Mesenchymal stem cell (in vitro differentiated cells and primary cell): Measurements from ENCODE around the gene ACTR6.
"Not testable (repeated sequence)": the region's sequence is repeated elsewhere in the genome, so short reads cannot be mapped to it uniquely, and the experiment has no call there.

Source experiments
- DNase-seq: peaks from one replicate; pipeline ENCODE4 v3.0.0-alpha.2; 2013
- H2AFZ ChIP-seq: one replicate; pipeline ENCODE4 v1.6.1; 2013; ENCODE audit warnings: low read depth, mild to moderate bottlenecking, control low read depth, inconsistent platforms, low read length, moderate library complexity
- H2AK5ac ChIP-seq: 2 replicates; pipeline ENCODE4 v1.6.1; 2013; ENCODE audit warnings: low read length, moderate library complexity, mild to moderate bottlenecking, inconsistent platforms; ENCODE audit not compliant: severe bottlenecking
- H2BK120ac ChIP-seq: one replicate; pipeline ENCODE4 v1.6.1; 2013; ENCODE audit warnings: low read depth, mild to moderate bottlenecking, inconsistent platforms, low read length, moderate library complexity
- H2BK12ac ChIP-seq, 2 experiments: one replicate each; pipeline ENCODE4 v1.6.1; 2013; ENCODE audit warnings: inconsistent platforms in 2 of 2, low read length in 2 of 2, mild to moderate bottlenecking in 2 of 2, moderate library complexity in 2 of 2, control low read depth in 1 of 2
- H2BK15ac ChIP-seq: one replicate; pipeline ENCODE4 v1.6.1; 2013; ENCODE audit warnings: mild to moderate bottlenecking, low read depth, inconsistent platforms; ENCODE audit not compliant: poor library complexity, severe bottlenecking
- H2BK5ac ChIP-seq: 2 replicates; pipeline ENCODE4 v1.6.1; 2013; ENCODE audit warnings: low read depth, mild to moderate bottlenecking, low read length, control low read depth, inconsistent platforms; ENCODE audit not compliant: poor library complexity, severe bottlenecking
- H3K14ac ChIP-seq, 2 experiments: one replicate each; pipeline ENCODE4 v1.6.1; 2013; ENCODE audit warnings: inconsistent platforms in 2 of 2, low read length in 2 of 2, control low read depth in 1 of 2, mild to moderate bottlenecking in 1 of 2, moderate library complexity in 1 of 2
- H3K18ac ChIP-seq, 2 experiments: one replicate each; pipeline ENCODE4 v1.6.1; 2013; ENCODE audit warnings: inconsistent platforms in 2 of 2, low read length in 2 of 2, control low read depth in 1 of 2, low read depth in 1 of 2, mild to moderate bottlenecking in 1 of 2
- H3K23ac ChIP-seq, 2 experiments: one replicate each; pipeline ENCODE4 v1.6.1; 2013; ENCODE audit warnings: inconsistent platforms in 2 of 2, low read length in 2 of 2, mild to moderate bottlenecking in 2 of 2, moderate library complexity in 2 of 2, control low read depth in 1 of 2
- H3K27ac ChIP-seq: 2 replicates; pipeline ENCODE4 v1.5.1; 2013; ENCODE audit warnings: mild to moderate bottlenecking, moderate library complexity, low read length, control low read depth, inconsistent platforms; ENCODE audit not compliant: poor library complexity, severe bottlenecking
- H3K27me3 ChIP-seq, 2 experiments: 2 replicates each; pipeline versions ENCODE4 v1.6.1 to v1.7.0; 2013; ENCODE audit warnings: low read length in 2 of 2, mild to moderate bottlenecking in 2 of 2, moderate library complexity in 2 of 2, control low read depth in 1 of 2, inconsistent platforms in 1 of 2; ENCODE audit not compliant: control insufficient read depth in 1 of 2, insufficient read depth in 1 of 2
- H3K36me3 ChIP-seq, 2 experiments: 2 replicates each; pipeline versions ENCODE4 v1.6.1 to v1.7.0; 2013; ENCODE audit warnings: low read length in 2 of 2, control low read depth in 1 of 2, inconsistent platforms in 1 of 2, low read depth in 1 of 2, mild to moderate bottlenecking in 1 of 2; ENCODE audit not compliant: insufficient read depth in 2 of 2, control insufficient read depth in 1 of 2
- H3K4ac ChIP-seq, 2 experiments: one replicate each; pipeline ENCODE4 v1.6.1; 2013; ENCODE audit warnings: inconsistent platforms in 2 of 2, low read length in 2 of 2, mild to moderate bottlenecking in 2 of 2, moderate library complexity in 2 of 2, control low read depth in 1 of 2, low read depth in 1 of 2
- H3K4me1 ChIP-seq: 2 replicates; pipeline ENCODE4 v1.6.1; 2013; ENCODE audit warnings: low read depth, low read length, control low read depth; ENCODE audit not compliant: control insufficient read depth, insufficient read depth
- H3K4me2 ChIP-seq: 2 replicates; pipeline ENCODE4 v1.6.1; 2013; ENCODE audit warnings: low read length, mild to moderate bottlenecking, inconsistent platforms; ENCODE audit not compliant: poor library complexity, severe bottlenecking
- H3K4me3 ChIP-seq, 2 experiments: 2 replicates each; pipeline versions ENCODE4 v1.5.1 to v1.7.0; 2013; ENCODE audit warnings: low read length in 2 of 2, mild to moderate bottlenecking in 2 of 2, control low read depth in 1 of 2, low read depth in 1 of 2; ENCODE audit not compliant: insufficient read depth in 1 of 2
- H3K79me1 ChIP-seq: replicated peaks from 2 replicates; pipeline ENCODE4 v1.6.1; 2013; ENCODE audit warnings: mild to moderate bottlenecking, control low read depth, low read length, inconsistent platforms; ENCODE audit not compliant: poor library complexity, severe bottlenecking
- H3K9ac ChIP-seq: 2 replicates; pipeline ENCODE4 v1.7.0; 2013; ENCODE audit warnings: mild to moderate bottlenecking, low read length, moderate library complexity
- H3K9me3 ChIP-seq: 2 replicates; pipeline ENCODE4 v1.7.0; 2013; ENCODE audit warnings: mild to moderate bottlenecking, low read length; ENCODE audit not compliant: control insufficient read depth
- H4K8ac ChIP-seq: one replicate; pipeline ENCODE4 v1.6.1; 2013; ENCODE audit warnings: inconsistent platforms, mild to moderate bottlenecking, low read length, moderate library complexity
- H4K91ac ChIP-seq: one replicate; pipeline ENCODE4 v1.6.1; 2013; ENCODE audit warnings: mild to moderate bottlenecking, low read length, inconsistent platforms
- WGBS: methylation state at CpG from one replicate; pipeline ENCODE4 v1.1.7; 2013; ENCODE audit warnings: mixed read lengths; 5-methylcytosine and 5-hydroxymethylcytosine counted together

ACTR6 gene

GRCh38 chr12:100221523-100221922, 20.9 kb downstream of the ACTR6 start:
- no peaks in the 10 kb centered on the region for H3K79me1 ChIP-seq
- H3K27ac ChIP-seq = no peak overlapping the region
- no peak overlapping the region for H2BK15ac ChIP-seq
- H3K4me3 ChIP-seq = no peak overlapping the region
- no peak overlapping the region for H2AFZ ChIP-seq
- H3K4me1 ChIP-seq = no peaks in the 10 kb centered on the region
- H2AK5ac ChIP-seq = no peak overlapping the region
- no peak overlapping the region for H3K18ac ChIP-seq
- H3K9ac ChIP-seq = no peak overlapping the region
- H4K91ac ChIP-seq = no peak overlapping the region
- H2BK12ac ChIP-seq = no peak overlapping the region
- H2BK5ac ChIP-seq = no peak overlapping the region
- no peak overlapping the region for H3K14ac ChIP-seq
- no peaks in the 10 kb centered on the region for H3K9me3 ChIP-seq
- H4K8ac ChIP-seq = no peak overlapping the region
- WGBS = 96% methylated on average over 2 of the region's 3 CpGs
- no peaks in the 10 kb centered on the region for H3K27me3 ChIP-seq
- no peak overlapping the region for H3K4ac ChIP-seq
- no peak overlapping the region for H3K23ac ChIP-seq
- H2BK120ac ChIP-seq = no peak overlapping the region
- no peak for DNase-seq
- no peak overlapping the region for H3K4me2 ChIP-seq
- H3K36me3 ChIP-seq = peaks cover 9 to 75% of the 10 kb centered on the region in 2 experiments

- not testable (repeated sequence) for H3K9ac ChIP-seq
Measured at GRCh38 chr12:100222173-100222572, 21.6 kb downstream of the ACTR6 start.

GRCh38 chr12:100225491-100225890, 24.9 kb downstream of the ACTR6 start:
- Histone ChIP-seq H3K9me3 (no peaks in the 10 kb centered on the region), H2AK5ac (no peak overlapping the region)

More at GRCh38 chr12:100222173-100222572, 21.6 kb downstream of the ACTR6 start:
- not testable (repeated sequence) for H3K4me3 ChIP-seq, H3K23ac ChIP-seq, H3K9me3 ChIP-seq, H3K18ac ChIP-seq, H3K4me2 ChIP-seq, H2BK12ac ChIP-seq, H3K79me1 ChIP-seq, H4K91ac ChIP-seq, H2BK5ac ChIP-seq, H2BK15ac ChIP-seq, H2AK5ac ChIP-seq, H3K14ac ChIP-seq, DNase-seq, H3K27ac ChIP-seq, H2AFZ ChIP-seq, H2BK120ac ChIP-seq, H3K4ac ChIP-seq, H4K8ac ChIP-seq, H3K27me3 ChIP-seq, H3K4me1 ChIP-seq
- peaks cover 9 to 71% of the 10 kb centered on the region in 2 experiments for H3K36me3 ChIP-seq
- 94% methylated on average over 5 of the region's 6 CpGs for WGBS

GRCh38 chr12:100229036-100229635, 28.5 kb downstream of the ACTR6 start:
- Histone ChIP-seq H2BK120ac (no peak overlapping the region), H3K36me3 (peaks cover 0 to 12% of the 10 kb centered on the region in 2 experiments), H4K91ac (no peak overlapping the region), H2BK15ac (no peak overlapping the region), H3K18ac (no peak overlapping the region), H4K8ac (no peak overlapping the region), H3K79me1 (no peaks in the 10 kb centered on the region), H3K14ac (no peak overlapping the region), H2AFZ (no peak overlapping the region), H2BK12ac (no peak overlapping the region), H3K4me1 (no peaks in the 10 kb centered on the region), H3K23ac (no peak overlapping the region), H3K27me3 (no peaks in the 10 kb centered on the region), H2BK5ac (no peak overlapping the region), H3K4me2 (no peak overlapping the region), H3K4ac (no peak overlapping the region), H3K9me3 (no peaks in the 10 kb centered on the region), H2AK5ac (no peak overlapping the region), H3K9ac (no peak overlapping the region), H3K4me3 (no peak overlapping the region), H3K27ac (no peak overlapping the region)
- peak; percentile 12 for DNase-seq
- 98% methylated on average over 4 of the region's 5 CpGs for WGBS

More at GRCh38 chr12:100225491-100225890, 24.9 kb downstream of the ACTR6 start:
- no peak overlapping the region for H4K8ac ChIP-seq
- H3K4ac ChIP-seq = no peak overlapping the region
- no peaks in the 10 kb centered on the region for H3K79me1 ChIP-seq
- no peak overlapping the region for H3K23ac ChIP-seq
- no peak overlapping the region for H4K91ac ChIP-seq
- H3K14ac ChIP-seq = no peak overlapping the region
- no peak overlapping the region for H2AFZ ChIP-seq
- H3K27me3 ChIP-seq = no peaks in the 10 kb centered on the region
- H3K36me3 ChIP-seq = peaks cover 9 to 38% of the 10 kb centered on the region in 2 experiments
- DNase-seq = no peak
- no peak overlapping the region for H3K18ac ChIP-seq
- H2BK120ac ChIP-seq = no peak overlapping the region
- no peak overlapping the region for H2BK5ac ChIP-seq
- no peak overlapping the region for H3K27ac ChIP-seq
- H3K4me3 ChIP-seq = no peak overlapping the region
- no peaks in the 10 kb centered on the region for H3K4me1 ChIP-seq
- H2BK15ac ChIP-seq = no peak overlapping the region
- H3K4me2 ChIP-seq = no peak overlapping the region
- H3K9ac ChIP-seq = no peak overlapping the region
- no peak overlapping the region for H2BK12ac ChIP-seq
